Measurements from ENCODE around the gene DIDO1.

DNA sequence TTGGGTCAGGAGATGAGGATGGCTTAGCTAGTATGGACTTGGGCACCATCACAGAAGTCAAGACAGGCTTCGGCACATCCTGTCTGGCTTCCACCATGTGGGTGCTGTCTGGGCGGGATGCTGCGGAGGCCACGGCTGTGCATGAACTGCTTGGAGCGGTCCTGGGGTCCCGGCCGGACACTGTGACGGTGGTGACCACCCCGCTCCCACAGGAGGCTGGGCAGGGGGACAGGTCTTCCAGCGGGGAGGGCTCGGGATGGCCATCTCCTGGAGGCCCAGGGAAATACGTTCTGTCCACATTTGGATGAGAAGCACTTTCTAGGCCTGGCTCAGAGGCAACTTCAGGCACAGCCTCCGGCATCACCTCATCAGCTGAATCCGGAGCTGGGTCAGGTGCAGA lies 32.6 kb downstream of the DIDO1 start:
- TF ChIP-seq, protein P1, sequence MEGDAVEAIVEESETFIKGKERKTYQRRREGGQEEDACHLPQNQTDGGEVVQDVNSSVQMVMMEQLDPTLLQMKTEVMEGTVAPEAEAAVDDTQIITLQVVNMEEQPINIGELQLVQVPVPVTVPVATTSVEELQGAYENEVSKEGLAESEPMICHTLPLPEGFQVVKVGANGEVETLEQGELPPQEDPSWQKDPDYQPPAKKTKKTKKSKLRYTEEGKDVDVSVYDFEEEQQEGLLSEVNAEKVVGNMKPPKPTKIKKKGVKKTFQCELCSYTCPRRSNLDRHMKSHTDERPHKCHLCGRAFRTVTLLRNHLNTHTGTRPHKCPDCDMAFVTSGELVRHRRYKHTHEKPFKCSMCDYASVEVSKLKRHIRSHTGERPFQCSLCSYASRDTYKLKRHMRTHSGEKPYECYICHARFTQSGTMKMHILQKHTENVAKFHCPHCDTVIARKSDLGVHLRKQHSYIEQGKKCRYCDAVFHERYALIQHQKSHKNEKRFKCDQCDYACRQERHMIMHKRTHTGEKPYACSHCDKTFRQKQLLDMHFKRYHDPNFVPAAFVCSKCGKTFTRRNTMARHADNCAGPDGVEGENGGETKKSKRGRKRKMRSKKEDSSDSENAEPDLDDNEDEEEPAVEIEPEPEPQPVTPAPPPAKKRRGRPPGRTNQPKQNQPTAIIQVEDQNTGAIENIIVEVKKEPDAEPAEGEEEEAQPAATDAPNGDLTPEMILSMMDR (IDR thresholded peaks at IDR 0.05) = no peak
- TF ChIP-seq POLR2A (IDR thresholded peaks at IDR 0.05) (no peak), POLR2AphosphoS5 (IDR thresholded peaks at IDR 0.05) (no peak)
